Smooth muscle cell (in vitro differentiated cells): Measurements from ENCODE around the gene MIPOL1. TPM values are rescaled to one million over a fixed set of nuclear protein-coding genes. Genes with fewer than 3 reads are reported as not detected.
"Not testable (repeated sequence)": the region's sequence is repeated elsewhere in the genome, so short reads cannot be mapped to it uniquely, and the experiment has no call there.

Source experiments
- DNase-seq: peaks from one replicate; lab custom pipeline; 2025; ENCODE audit not compliant: unreplicated experiment; lab: John Stamatoyannopoulos, UW
- H2AFZ ChIP-seq: fragments of 200-600 bp; sonication (generic); 2 replicates; pipeline ENCODE4 v1.6.0; 2016; ENCODE audit warnings: antibody characterized with exemption, low read depth, mild to moderate bottlenecking
- H3F3A ChIP-seq: fragments of 200-600 bp; sonication (generic); 2 replicates; pipeline ENCODE4 v1.6.0; 2017; ENCODE audit warnings: antibody characterized with exemption, low read depth
- H3K27ac ChIP-seq: fragments of 200-600 bp; sonication (generic); 2 replicates; pipeline ENCODE4 v1.5.1; 2016; ENCODE audit warnings: low read depth, mild to moderate bottlenecking
- H3K27me3 ChIP-seq: fragments of 200-600 bp; sonication (generic); 2 replicates; pipeline ENCODE4 v1.6.1; 2016; ENCODE audit warnings: low read depth, mild to moderate bottlenecking
- H3K36me3 ChIP-seq: fragments of 200-600 bp; sonication (generic); 2 replicates; pipeline ENCODE4 v1.5.1; 2016; ENCODE audit warnings: low read depth
- H3K4me1 ChIP-seq: fragments of 200-600 bp; sonication (generic); 2 replicates; pipeline ENCODE4 v1.5.1; 2016; ENCODE audit warnings: low read depth
- H3K4me2 ChIP-seq: fragments of 200-600 bp; sonication (generic); 2 replicates; pipeline ENCODE4 v1.6.0; 2016; ENCODE audit warnings: mild to moderate bottlenecking
- H3K4me3 ChIP-seq: fragments of 200-600 bp; sonication (generic); 2 replicates; pipeline ENCODE4 v1.5.1; 2016; ENCODE audit warnings: mild to moderate bottlenecking
- H3K79me2 ChIP-seq: fragments of 200-600 bp; sonication (generic); 2 replicates; pipeline ENCODE4 v1.6.0; 2016; ENCODE audit warnings: low read depth, mild to moderate bottlenecking
- H3K9ac ChIP-seq: fragments of 200-600 bp; sonication (generic); 2 replicates; pipeline ENCODE4 v1.6.0; 2016; ENCODE audit warnings: low read depth
- H3K9me3 ChIP-seq: fragments of 200-600 bp; sonication (generic); replicated peaks from 2 replicates; pipeline ENCODE4 v1.5.1; 2016; ENCODE audit warnings: low read depth
- H4K20me1 ChIP-seq: fragments of 200-600 bp; sonication (generic); 2 replicates; pipeline ENCODE4 v1.6.0; 2016; ENCODE audit warnings: low read depth
- CTCF ChIP-seq: fragments of 200-600 bp; sonication (generic); IDR thresholded peaks from 2 replicates; pipeline ENCODE4 v1.5.1; 2017; ENCODE audit warnings: borderline replicate concordance, mild to moderate bottlenecking, antibody characterized with exemption; ENCODE audit not compliant: insufficient read depth, poor library complexity, severe bottlenecking
- WGBS: methylation state at CpG from one replicate; pipeline ENCODE4 v1.1.7; 2016; ENCODE audit warnings: low lambda C conversion rate; 5-methylcytosine and 5-hydroxymethylcytosine counted together
- polyA plus RNA-seq: library from polyadenylated mRNA; unstranded; fragments of >200 nt; fragmentation: Nextera tagmentation; extraction: Ambion mirVana; gene quantifications from 2 replicates; pipeline ENCODE4 v1.2.1, GENCODE V29; 2016
- total RNA-seq: library from RNA; depleted of rRNA; stranded (reverse); fragments of >200 nt; gene quantifications from 2 replicates; pipeline ENCODE4 v1.2.3, GENCODE V29; 2014

Gene MIPOL1
- total and polyA plus RNA-seq, 2 experiments from 2014 or later, result 3.2 to 5.1 TPM

- H3K9me3 ChIP-seq, result peaks cover 7% of the 10 kb centered on the region
- H3K4me2 ChIP-seq, result no peak overlapping the region
- 95% methylated on average over 2 of the region's 2 CpGs for WGBS
- no peak overlapping the region for H3K9ac ChIP-seq
- H3F3A ChIP-seq, result no peaks in the 10 kb centered on the region
- no peaks in the 10 kb centered on the region for H3K36me3 ChIP-seq
- H3K27ac ChIP-seq, result no peak overlapping the region
- no peaks in the 10 kb centered on the region for H4K20me1 ChIP-seq
- no peak overlapping the region for H2AFZ ChIP-seq
- H3K27me3 ChIP-seq, result no peaks in the 10 kb centered on the region
- TF ChIP-seq CTCF, result no peak
- peaks cover 5% of the 10 kb centered on the region for H3K79me2 ChIP-seq
- H3K4me1 ChIP-seq, result no peaks in the 10 kb centered on the region
- no peak overlapping the region for H3K4me3 ChIP-seq
- no peak for DNase-seq
Observed at GRCh38 chr14:37202265-37202664, 4.5 kb downstream of the MIPOL1 start.

GRCh38 chr14:37202812-37203211 is 5.1 kb downstream of the MIPOL1 start:
- H3K4me2 ChIP-seq, result no peak overlapping the region
- H3K9me3 ChIP-seq, result peaks cover 7% of the 10 kb centered on the region
- no peak overlapping the region for H3K4me3 ChIP-seq
- WGBS, result 69% methylated on average over 2 of the region's 2 CpGs
- H4K20me1 ChIP-seq, result no peaks in the 10 kb centered on the region
- H3F3A ChIP-seq, result no peaks in the 10 kb centered on the region
- TF ChIP-seq CTCF, result no peak
- H3K36me3 ChIP-seq, result no peaks in the 10 kb centered on the region
- no peak overlapping the region for H3K27ac ChIP-seq
- H3K4me1 ChIP-seq, result no peaks in the 10 kb centered on the region
- no peak overlapping the region for H2AFZ ChIP-seq
- no peak overlapping the region for H3K9ac ChIP-seq
- H3K79me2 ChIP-seq, result peaks cover 5% of the 10 kb centered on the region
- no peak for DNase-seq
- H3K27me3 ChIP-seq, result no peaks in the 10 kb centered on the region

- Histone ChIP-seq H3K27ac (no peak overlapping the region), H3K27me3 (no peaks in the 10 kb centered on the region), H3K4me3 (no peak overlapping the region), H3K9me3 (peaks cover 7% of the 10 kb centered on the region), H3K36me3 (no peaks in the 10 kb centered on the region), H3K9ac (no peak overlapping the region), H3K4me2 (no peak overlapping the region), H3K79me2 (peaks cover 7% of the 10 kb centered on the region), H3F3A (no peaks in the 10 kb centered on the region), H3K4me1 (no peaks in the 10 kb centered on the region), H2AFZ (no peak overlapping the region), H4K20me1 (no peaks in the 10 kb centered on the region)
- no peak for TF ChIP-seq CTCF
- 100% methylated on average over 1 of the region's 1 CpG for WGBS
- no peak for DNase-seq
Observed at GRCh38 chr14:37203423-37203822, 5.7 kb downstream of the MIPOL1 start.

- H3K4me2 ChIP-seq, H3K79me2 ChIP-seq, H3K27ac ChIP-seq, H3K4me3 ChIP-seq, H4K20me1 ChIP-seq, H3K36me3 ChIP-seq, H3K4me1 ChIP-seq, H3K9me3 ChIP-seq, DNase-seq, H3K9ac ChIP-seq, H2AFZ ChIP-seq, H3F3A ChIP-seq, H3K27me3 ChIP-seq: not testable (repeated sequence)
- 97% methylated on average over 7 of the region's 7 CpGs for WGBS
Observed at GRCh38 chr14:37205623-37206605, 8.2 kb downstream of the MIPOL1 start.

- H3K4me3 ChIP-seq, H3K4me2 ChIP-seq, H3K9me3 ChIP-seq, H3K9ac ChIP-seq, H4K20me1 ChIP-seq, H3K36me3 ChIP-seq, H3K27me3 ChIP-seq, H3K27ac ChIP-seq, H3K79me2 ChIP-seq, H3F3A ChIP-seq, DNase-seq, H2AFZ ChIP-seq, H3K4me1 ChIP-seq: not testable (repeated sequence)
- WGBS, result 97% methylated on average over 2 of the region's 2 CpGs
Observed at GRCh38 chr14:37209617-37210016, 11.9 kb downstream of the MIPOL1 start.
